Esophagus (tissue), 2 donors: ENCODE results near the gene AOAH. TPM values are rescaled to one million over a fixed set of nuclear protein-coding genes. Genes with fewer than 3 reads are reported as not detected.
A peak's percentile ranks its signal among the peaks of the same experiment; 100 is the strongest.

Experiments
- H3K27ac ChIP-seq, 2 donors: one replicate each; pipeline ENCODE4 v1.5.1; 2013; ENCODE audit warnings: low read depth in 2 of 2, mild to moderate bottlenecking in 2 of 2, inconsistent platforms in 1 of 2, low read length in 1 of 2, moderate library complexity in 1 of 2
- H3K27me3 ChIP-seq, 2 donors: one replicate each; pipeline ENCODE4 v1.6.1; 2013; ENCODE audit warnings: low read length in 2 of 2, control low read depth in 1 of 2, mild to moderate bottlenecking in 1 of 2; ENCODE audit not compliant: insufficient read depth in 2 of 2, control insufficient read depth in 1 of 2
- H3K36me3 ChIP-seq, 2 donors: one replicate each; pipeline ENCODE4 v1.6.1; 2013; ENCODE audit warnings: low read length in 1 of 2; ENCODE audit not compliant: control insufficient read depth in 2 of 2, insufficient read depth in 2 of 2
- H3K4me1 ChIP-seq, 2 donors: one replicate each; pipeline ENCODE4 v1.6.1; 2013; ENCODE audit warnings: low read length in 1 of 2; ENCODE audit not compliant: control insufficient read depth in 2 of 2, insufficient read depth in 2 of 2
- H3K4me3 ChIP-seq, 2 donors: one replicate each; pipeline ENCODE4 v1.5.1; 2013; ENCODE audit warnings: low read length in 2 of 2, mild to moderate bottlenecking in 2 of 2, low read depth in 1 of 2, moderate library complexity in 1 of 2
- H3K9me3 ChIP-seq, 2 donors: one replicate each; pipeline ENCODE4 v1.6.1; 2013; ENCODE audit warnings: mild to moderate bottlenecking in 2 of 2, low read depth in 1 of 2, low read length in 1 of 2, moderate library complexity in 1 of 2; ENCODE audit not compliant: control insufficient read depth in 2 of 2, insufficient read depth in 1 of 2
- WGBS, 2 donors: extraction: QIAGEN DNeasy Blood & Tissue Kit; methylation state at CpG; one replicate each; pipeline ENCODE4 v1.1.7; 2013; 5-methylcytosine and 5-hydroxymethylcytosine counted together
- polyA plus RNA-seq, 2 donors: library from polyadenylated mRNA; stranded (reverse); fragments of 200-250 nt; gene quantifications; one replicate each; pipeline ENCODE4 v1.2.3, GENCODE V29; 2013
- donor health status: healthy with polysubstance abuse.
- donor health status: Bipolar disorder and iron deficiency.

Gene AOAH
- polyA plus RNA-seq, 2 donors, result 0.71 to 1.7 TPM

GRCh38 chr7:36535866-36536664, 188.2 kb downstream of the AOAH start:
- H3K4me3 ChIP-seq, result no peak overlapping the region
- H3K4me1 ChIP-seq, result peaks cover 2 to 3% of the 10 kb centered on the region in 2 donors
- no peaks in the 10 kb centered on the region for H3K27me3 ChIP-seq
- peaks cover 0 to 2% of the 10 kb centered on the region in 2 donors for H3K36me3 ChIP-seq
- WGBS, 2 donors, result 66 to 79% methylated on average over 9 of the region's 9 CpGs
- no peak overlapping the region for H3K27ac ChIP-seq
- no peaks in the 10 kb centered on the region for H3K9me3 ChIP-seq

- no peaks in the 10 kb centered on the region for H3K9me3 ChIP-seq
- H3K27ac ChIP-seq, result no peak overlapping the region
- WGBS, 2 donors, result 88 to 94% methylated on average over 6 to 7 of the region's 7 CpGs
- no peaks in the 10 kb centered on the region for H3K27me3 ChIP-seq
- no peak overlapping the region for H3K4me3 ChIP-seq
- peaks cover 2 to 3% of the 10 kb centered on the region in 2 donors for H3K4me1 ChIP-seq
- H3K36me3 ChIP-seq, result peaks cover 0 to 2% of the 10 kb centered on the region in 2 donors
Measured at GRCh38 chr7:36533717-36534116, 190.6 kb downstream of the AOAH start.

GRCh38 chr7:36532981-36533499, 191.3 kb downstream of the AOAH start:
- H3K27me3 ChIP-seq, result no peaks in the 10 kb centered on the region
- no peak overlapping the region for H3K4me3 ChIP-seq
- peaks cover 2 to 3% of the 10 kb centered on the region in 2 donors for H3K4me1 ChIP-seq
- H3K27ac ChIP-seq, result no peak overlapping the region
- H3K9me3 ChIP-seq, result no peaks in the 10 kb centered on the region
- WGBS, 2 donors, result 91 to 94% methylated on average over 5 of the region's 5 CpGs
- H3K36me3 ChIP-seq, result peaks cover 0 to 2% of the 10 kb centered on the region in 2 donors

- 88 to 90% methylated on average over 7 of the region's 7 CpGs for WGBS, 2 donors
- peaks cover 0 to 2% of the 10 kb centered on the region in 2 donors for H3K36me3 ChIP-seq
- no peaks in the 10 kb centered on the region for H3K9me3 ChIP-seq
Measured at GRCh38 chr7:36531951-36532350, 192.3 kb downstream of the AOAH start.

GRCh38 chr7:36530456-36530855, 193.8 kb downstream of the AOAH start:
- Histone ChIP-seq H3K36me3 (peaks cover 0 to 2% of the 10 kb centered on the region in 2 donors), H3K9me3 (no peaks in the 10 kb centered on the region), H3K4me3 (no peak overlapping the region), H3K4me1 (no peaks in the 10 kb centered on the region), H3K27ac (no peak overlapping the region), H3K27me3 (no peaks in the 10 kb centered on the region)
- 88 to 91% methylated on average over 2 of the region's 2 CpGs for WGBS, 2 donors

More at GRCh38 chr7:36531951-36532350, 192.3 kb downstream of the AOAH start:
- no peaks in the 10 kb centered on the region for H3K27me3 ChIP-seq
- H3K27ac ChIP-seq, result no peak overlapping the region
- H3K4me3 ChIP-seq, result no peak overlapping the region
- peaks cover 2 to 3% of the 10 kb centered on the region in 2 donors for H3K4me1 ChIP-seq

GRCh38 chr7:36527549-36527913, 196.8 kb downstream of the AOAH start:
- H3K9me3 ChIP-seq, result no peaks in the 10 kb centered on the region
- 83 to 85% methylated on average over 6 of the region's 6 CpGs for WGBS, 2 donors
- no peaks in the 10 kb centered on the region for H3K36me3 ChIP-seq
- H3K27me3 ChIP-seq, result no peaks in the 10 kb centered on the region
- no peak overlapping the region for H3K4me3 ChIP-seq
- peaks cover 0 to 2% of the 10 kb centered on the region in 2 donors for H3K4me1 ChIP-seq
- no peak overlapping the region for H3K27ac ChIP-seq

- Histone ChIP-seq H3K4me3 (no peak overlapping the region), H3K27me3 (no peaks in the 10 kb centered on the region), H3K4me1 (peaks cover 2% of the 10 kb centered on the region in 2 donors), H3K9me3 (no peaks in the 10 kb centered on the region), H3K36me3 (no peaks in the 10 kb centered on the region), H3K27ac (peak overlapping the region in 1 of 2 donors; percentile 75)
- WGBS, 2 donors, result 72 to 76% methylated on average over 3 of the region's 3 CpGs
Measured at GRCh38 chr7:36526863-36527548, 197.3 kb downstream of the AOAH start.

- H3K27ac ChIP-seq, result peak overlapping the region; percentile 11 to 29
- H3K4me1 ChIP-seq, result peaks cover 2 to 4% of the 10 kb centered on the region in 2 donors
- no peaks in the 10 kb centered on the region for H3K9me3 ChIP-seq
- H3K36me3 ChIP-seq, result no peaks in the 10 kb centered on the region
- H3K4me3 ChIP-seq, result no peak overlapping the region
- H3K27me3 ChIP-seq, result no peaks in the 10 kb centered on the region
- 65 to 75% methylated on average over 6 of the region's 6 CpGs for WGBS, 2 donors
Measured at GRCh38 chr7:36523371-36524101, 200.8 kb downstream of the AOAH start.

- Histone ChIP-seq H3K27me3 (no peaks in the 10 kb centered on the region), H3K27ac (peak overlapping the region; percentile 11 to 30), H3K36me3 (no peaks in the 10 kb centered on the region), H3K4me3 (no peak overlapping the region), H3K4me1 (peaks cover 2 to 4% of the 10 kb centered on the region in 2 donors), H3K9me3 (no peaks in the 10 kb centered on the region)
- 55 to 71% methylated on average over 10 of the region's 10 CpGs for WGBS, 2 donors
Measured at GRCh38 chr7:36522453-36523007, 201.8 kb downstream of the AOAH start.
